HepG2 (cell line): Measurements from ENCODE around the gene CRYGA. TPM values are rescaled to one million over a fixed set of nuclear protein-coding genes. Genes with fewer than 3 reads are reported as not detected.

ENCODE experiments used
- CEBPZ ChIP-seq: IDR thresholded peaks from 2 replicates; pipeline ENCODE4 v1.6.1; 2012; ENCODE audit warnings: low read length, improper control_type of control experiment
- ETV5 ChIP-seq: IDR thresholded peaks from 2 replicates; pipeline ENCODE4 v1.6.1; 2018; ENCODE audit warnings: missing biosample characterization, missing genetic modification reagents, inconsistent platforms, borderline replicate concordance
- IRF2 ChIP-seq: IDR thresholded peaks from 2 replicates; pipeline ENCODE4 v1.6.1; 2018; ENCODE audit warnings: missing genetic modification reagents, missing compliant biosample characterization
- MTF2 ChIP-seq: sonication (generic); formaldehyde crosslinking; IDR thresholded peaks from 2 replicates; pipeline ENCODE4 v1.5.0; 2020; ENCODE audit warnings: missing genetic modification reagents, borderline replicate concordance
- NCOA2 ChIP-seq: sonication (generic); formaldehyde crosslinking; IDR thresholded peaks from 2 replicates; pipeline ENCODE4 v1.8.0; 2022; ENCODE audit warnings: inconsistent platforms
- NFAT5 ChIP-seq: sonication (generic); formaldehyde crosslinking; IDR thresholded peaks from 2 replicates; pipeline ENCODE4 v1.4.0; 2020; ENCODE audit warnings: missing genetic modification reagents
- RCOR2 ChIP-seq: IDR thresholded peaks from 2 replicates; pipeline ENCODE4 v1.6.1; 2016; ENCODE audit warnings: missing biosample characterization, missing genetic modification reagents
- SMARCE1 ChIP-seq: fragments of 450-650 bp; IDR thresholded peaks from 2 replicates; pipeline ENCODE4 v1.6.1; 2017; ENCODE audit warnings: borderline replicate concordance
- SNAPC4 ChIP-seq: sonication (generic); formaldehyde crosslinking; IDR thresholded peaks from 2 replicates; pipeline ENCODE4 v1.4.0; 2020; ENCODE audit warnings: mild to moderate bottlenecking, missing genetic modification reagents
- ZFP62 ChIP-seq: sonication (generic); formaldehyde crosslinking; IDR thresholded peaks from 2 replicates; pipeline ENCODE4 v1.4.0; 2020; ENCODE audit warnings: missing genetic modification reagents
- ZFY ChIP-seq: sonication (generic); formaldehyde crosslinking; IDR thresholded peaks from 2 replicates; pipeline ENCODE4 v1.4.0; 2020; ENCODE audit warnings: missing genetic modification reagents
- ZFYVE20 ChIP-seq: sonication (generic); formaldehyde crosslinking; IDR thresholded peaks from 2 replicates; pipeline ENCODE4 v1.8.0; 2023; ENCODE audit warnings: low read depth, mild to moderate bottlenecking, moderate library complexity, missing genetic modification reagents, borderline replicate concordance
- ZNF3 ChIP-seq: IDR thresholded peaks from 2 replicates; pipeline ENCODE4 v1.7.0; 2017; ENCODE audit warnings: inconsistent platforms
- ZNF503 ChIP-seq: sonication (generic); formaldehyde crosslinking; IDR thresholded peaks from 2 replicates; pipeline ENCODE4 v1.4.0; 2020; ENCODE audit warnings: missing genetic modification reagents
- ZNF644 ChIP-seq: IDR thresholded peaks from 2 replicates; pipeline ENCODE4 v1.6.1; 2016; ENCODE audit warnings: low read depth
- polyA plus RNA-seq, 8 experiments: library from polyadenylated mRNA; depleted of rRNA in 3 of 8; stranded (reverse) in 7 of 8; unstranded in 1 of 8; fragments of >200 nt; fragmentation: Illumina TruSeq in 4 of 8; extraction: Trizol in 4 of 8; gene quantifications; 2 replicates each; pipeline versions ENCODE4 v1.2.1 to v1.2.3, GENCODE V29; 2011 to 2016; ENCODE audit warnings: low read depth in 4 of 8, missing spikeins in 1 of 8, mixed read lengths in 1 of 8; ENCODE audit not compliant: insufficient read depth in 1 of 8
- total RNA-seq, 5 experiments: library from RNA; depleted of rRNA; stranded (reverse); fragments of >200 nt; fragmentation: Illumina TruSeq; extraction: Trizol; gene quantifications; 2 replicates each; pipeline ENCODE4 v1.2.3, GENCODE V29; 2016; ENCODE audit warnings: low read depth in 1 of 5

The CRYGA gene
- total and polyA plus RNA-seq, 2 of the 13 experiments (the other 11 are each of a cell fraction or from before 2014, with no cell fraction given), result not detected

- TF ChIP-seq ZFYVE20 (CRISPR knock-in tag) (no peak), CEBPZ (no peak), ETV5 (CRISPR knock-in tag) (peak; percentile 30; the same call in 1 of the 2 replicates), IRF2 (CRISPR knock-in tag) (no peak), NFAT5 (CRISPR knock-in tag) (no peak), MTF2 (CRISPR knock-in tag) (no peak), SNAPC4 (no peak), SMARCE1 (no peak), NCOA2 (CRISPR knock-in tag) (peak; percentile 85), ZFP62 (CRISPR knock-in tag) (no peak), ZFY (CRISPR knock-in tag) (no peak), ZNF3 (CRISPR knock-in tag) (no peak), ZNF503 (CRISPR knock-in tag) (no peak), RCOR2 (no peak), ZNF644 (no peak)
Measured at GRCh38 chr2:208179028-208179609, 15.7 kb upstream of the CRYGA start (continued).
